Naive thymus-derived CD4-positive, alpha-beta T cell (primary cell): ENCODE data around the gene PTF1A. TPM values are rescaled to one million over a fixed set of nuclear protein-coding genes. Genes with fewer than 3 reads are reported as not detected.
"Not testable (repeated sequence)": the region's sequence is repeated elsewhere in the genome, so short reads cannot be mapped to it uniquely, and the experiment has no call there.

ENCODE experiments used
- ATAC-seq: fragments of 150-1000 bp; cut with Tn5 transposase; 2 replicates; pipeline ENCODE4 v1.10.0; 2021; ENCODE audit warnings: mild to moderate bottlenecking, moderate library complexity
- CTCF ChIA-PET: fragments of 350-600 bp; sonication (Branson Sonifier 250); formaldehyde crosslinking; loops from one replicate; lab custom pipeline; 2021; ENCODE audit warnings: antibody characterized with exemption; lab: Charles Lee
- POLR2A ChIA-PET: fragments of 350-600 bp; sonication (Branson Sonifier 250); formaldehyde crosslinking; loops from one replicate; lab custom pipeline; 2021; ENCODE audit warnings: antibody characterized with exemption, inconsistent platforms; lab: Charles Lee
- DNase-seq, 9 donors: peaks; one replicate each; pipeline versions ENCODE4 v3.0.0 to v3.0.0-alpha.2; 2020 to 2022; ENCODE audit warnings: mixed read lengths in 1 of 9
- H3K27ac ChIP-seq: one replicate; pipeline ENCODE4 v1.7.0; 2013; ENCODE audit warnings: mild to moderate bottlenecking, low read depth, low read length, moderate library complexity
- H3K27me3 ChIP-seq, 2 donors: one replicate each; pipeline ENCODE4 v1.7.0; 2013; ENCODE audit warnings: low read length in 2 of 2, mild to moderate bottlenecking in 2 of 2, moderate library complexity in 2 of 2; ENCODE audit not compliant: control insufficient read depth in 2 of 2, insufficient read depth in 2 of 2
- H3K36me3 ChIP-seq, 3 experiments: 1 replicate in 2 of 3; 2 replicates in 1 of 3; pipeline ENCODE4 v1.7.0; 2013; ENCODE audit warnings: low read length in 3 of 3, mild to moderate bottlenecking in 3 of 3, moderate library complexity in 1 of 3; ENCODE audit not compliant: insufficient read depth in 3 of 3, control insufficient read depth in 2 of 3
- H3K4me1 ChIP-seq, 2 donors: one replicate each; pipeline ENCODE4 v1.7.0; 2013; ENCODE audit warnings: low read length in 2 of 2, mild to moderate bottlenecking in 2 of 2, moderate library complexity in 1 of 2; ENCODE audit not compliant: control insufficient read depth in 2 of 2, insufficient read depth in 2 of 2
- H3K4me3 ChIP-seq: 2 replicates; pipeline ENCODE4 v1.7.0; 2013; ENCODE audit warnings: mild to moderate bottlenecking, low read length
- H3K9me3 ChIP-seq, 3 experiments: 1 replicate in 2 of 3; 2 replicates in 1 of 3; pipeline ENCODE4 v1.7.0; 2013; ENCODE audit warnings: low read length in 3 of 3; ENCODE audit not compliant: control insufficient read depth in 2 of 3
- H3K27ac Mint-ChIP-seq, 9 donors: one replicate each; pipeline ENCODE4 v1.8.0; 2020 to 2022; ENCODE audit warnings: mixed read lengths in 9 of 9, mild to moderate bottlenecking in 8 of 9, moderate library complexity in 5 of 9, inconsistent platforms in 2 of 9
- H3K27me3 Mint-ChIP-seq, 5 donors: one replicate each; pipeline ENCODE4 v1.8.0; 2021 to 2022; ENCODE audit warnings: mixed read lengths in 5 of 5, mild to moderate bottlenecking in 1 of 5
- H3K36me3 Mint-ChIP-seq, 5 donors: one replicate each; pipeline ENCODE4 v1.8.0; 2020 to 2022; ENCODE audit warnings: mixed read lengths in 5 of 5, mild to moderate bottlenecking in 3 of 5, inconsistent platforms in 1 of 5
- H3K4me1 Mint-ChIP-seq, 7 donors: one replicate each; pipeline ENCODE4 v1.8.0; 2020 to 2022; ENCODE audit warnings: mixed read lengths in 7 of 7, mild to moderate bottlenecking in 3 of 7, inconsistent platforms in 1 of 7
- H3K4me3 Mint-ChIP-seq, 10 donors: one replicate each; pipeline ENCODE4 v1.8.0; 2020 to 2022; ENCODE audit warnings: mild to moderate bottlenecking in 10 of 10, mixed read lengths in 10 of 10, moderate library complexity in 6 of 10, inconsistent platforms in 2 of 10
- H3K9me3 Mint-ChIP-seq, 11 donors: one replicate each; pipeline ENCODE4 v1.8.0; 2020 to 2022; ENCODE audit warnings: mixed read lengths in 11 of 11, mild to moderate bottlenecking in 4 of 11, inconsistent platforms in 1 of 11, moderate library complexity in 1 of 11
- intact Hi-C, 2 donors: fragments of 100-400 bp; cut with micrococcal nuclease; formaldehyde crosslinking; loops; one replicate each; pipeline ENCODE4 v1.15.1; 2023
- polyA plus RNA-seq, 2 donors: library from polyadenylated mRNA; unstranded; fragments of 300-500 nt; fragmentation: Illumina TruSeq; gene quantifications; one replicate each; pipeline ENCODE4 v1.2.3, GENCODE V29; 2021
- total RNA-seq, 6 experiments: library from RNA in 5 of 6; stranded (reverse) in 5 of 6; gene quantifications; 1 replicate in 5 of 6; 2 replicates in 1 of 6; pipeline ENCODE4 v1.2.3 and lab custom pipeline; 2021 to 2026

The PTF1A gene
- total and polyA plus RNA-seq, 7 experiments from 2014 or later, result not detected

GRCh38 chr10:23230582-23230981, 38.5 kb downstream of the PTF1A start:
- Histone ChIP-seq H3K4me3 (no peak overlapping the region), H3K27ac (no peak overlapping the region), H3K27me3 (peaks cover 0 to 4% of the 10 kb centered on the region in 2 donors), H3K36me3 (no peaks in the 10 kb centered on the region), H3K4me1 (no peaks in the 10 kb centered on the region), H3K9me3 (no peaks in the 10 kb centered on the region)
- Mint-ChIP-seq H3K36me3 (peaks cover 0 to 3% (median 0%) of the 10 kb centered on the region in 5 donors), H3K4me1 (peaks cover 0 to 1% (median 0%) of the 10 kb centered on the region in 7 donors), H3K27ac (no peak overlapping the region), H3K27me3 (peaks cover 0 to 36% (median 25%) of the 10 kb centered on the region in 5 donors), H3K4me3 (no peak overlapping the region), H3K9me3 (peaks cover 0 to 15% (median 1%) of the 10 kb centered on the region in 11 donors)
- ChIA-PET CTCF (no interaction called here), POLR2A (no interaction called here)
- no peak for ATAC-seq
- no peak for DNase-seq
- intact Hi-C loops, result no loop called here

DNA sequence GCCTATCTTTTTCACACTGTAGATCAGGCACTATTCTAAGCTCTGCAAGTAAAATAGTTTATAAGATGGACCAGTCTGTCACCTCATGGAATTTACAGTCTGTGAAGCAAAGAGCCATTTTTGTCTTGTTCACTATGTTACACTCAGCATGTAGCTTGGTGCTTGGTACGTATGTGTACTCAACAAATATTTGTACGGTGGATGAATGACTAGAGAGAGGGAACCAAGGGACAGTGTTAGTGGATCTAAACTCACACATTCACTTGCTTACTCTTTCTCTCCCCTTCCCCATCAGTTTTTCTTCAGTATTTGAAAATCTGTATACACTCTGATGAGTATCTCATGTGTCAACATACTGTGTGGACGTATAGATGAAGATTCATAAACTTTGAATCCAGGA, 45.9 kb downstream of the PTF1A start:
- Mint-ChIP-seq H3K27ac (no peak overlapping the region), H3K9me3 (peaks cover 0 to 27% (median 13%) of the 10 kb centered on the region in 11 donors), H3K4me1 (peaks cover 0 to 1% (median 0%) of the 10 kb centered on the region in 7 donors), H3K27me3 (peaks cover 3 to 29% (median 16%) of the 10 kb centered on the region in 5 donors), H3K36me3 (peaks cover 0 to 7% (median 0%) of the 10 kb centered on the region in 5 donors), H3K4me3 (no peak overlapping the region)
- Histone ChIP-seq H3K4me3 (no peak overlapping the region), H3K9me3 (no peaks in the 10 kb centered on the region), H3K27me3 (no peaks in the 10 kb centered on the region), H3K4me1 (no peaks in the 10 kb centered on the region), H3K27ac (no peak overlapping the region), H3K36me3 (no peaks in the 10 kb centered on the region)
- DNase-seq (no peak), ATAC-seq (no peak)
- POLR2A ChIA-PET, result no interaction called here
- intact Hi-C loops, result no loop called here
- CTCF ChIA-PET, result no interaction called here

DNA sequence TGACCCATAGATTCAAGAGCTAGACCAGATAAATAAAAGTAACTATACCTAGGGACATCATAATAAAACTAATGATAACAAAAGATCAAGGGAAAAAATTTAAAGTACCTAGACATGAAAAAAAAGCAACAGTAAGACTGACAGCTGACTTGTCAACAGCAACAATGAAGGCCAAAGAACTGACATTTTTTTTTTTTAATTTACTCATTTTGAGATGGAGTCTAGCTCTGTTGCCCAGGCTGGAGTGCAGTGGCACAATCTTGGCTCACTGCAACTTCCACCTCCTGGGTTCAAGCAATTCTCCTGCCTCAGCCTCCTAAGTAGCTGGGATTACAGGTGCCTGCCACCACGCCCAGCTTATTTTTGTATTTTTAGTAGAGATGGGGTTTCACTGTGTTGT, 49.7 kb downstream of the PTF1A start:
- H3K36me3 Mint-ChIP-seq, CTCF ChIA-PET, H3K4me1 ChIP-seq, DNase-seq, H3K27me3 ChIP-seq, H3K9me3 ChIP-seq, intact Hi-C loops, POLR2A ChIA-PET, H3K27ac Mint-ChIP-seq, H3K36me3 ChIP-seq, H3K4me3 Mint-ChIP-seq, ATAC-seq, H3K4me3 ChIP-seq, H3K27ac ChIP-seq, H3K4me1 Mint-ChIP-seq: not testable (repeated sequence)
- Mint-ChIP-seq H3K27me3 (peaks cover 3 to 26% (median 9%) of the 10 kb centered on the region in 5 donors), H3K9me3 (peaks cover 0 to 27% (median 15%) of the 10 kb centered on the region in 11 donors)

Other genes starting within 250 kb of the PTF1A start
- 10 to 100 TPM in 1 of 5 experiments, 1 to 10 TPM in 4; 4.7 to 11.9 (median 9.0) TPM for gene MSRB2, start 96.7 kb upstream of the PTF1A start, total RNA-seq
- 10 to 100 TPM; 13.1 to 16.9 TPM for gene MSRB2, start 96.7 kb upstream of the PTF1A start, polyA plus RNA-seq
- gene C10orf67, start 152.5 kb downstream of the PTF1A start, total RNA-seq, result not detected
- not detected for gene C10orf67, start 152.5 kb downstream of the PTF1A start, polyA plus RNA-seq
- gene OTUD1, start 246.8 kb downstream of the PTF1A start, total RNA-seq, result 100 to 1,000 TPM in 1 of 5 experiments, 10 to 100 TPM in 4; 20.7 to 118 (median 44.5) TPM
- 1 to 10 TPM; 8.1 to 8.7 TPM for gene OTUD1, start 246.8 kb downstream of the PTF1A start, polyA plus RNA-seq